NCI-H2196 (cell line): ENCODE measurements around the gene SHQ1.
"Not testable (repeated sequence)": the region's sequence is repeated elsewhere in the genome, so short reads cannot be mapped to it uniquely, and the experiment has no call there.

ENCODE experiments used
- DNase-seq: peaks from one replicate; lab custom pipeline; 2025; ENCODE audit not compliant: unreplicated experiment; lab: John Stamatoyannopoulos, UW

SHQ1 gene

DNA sequence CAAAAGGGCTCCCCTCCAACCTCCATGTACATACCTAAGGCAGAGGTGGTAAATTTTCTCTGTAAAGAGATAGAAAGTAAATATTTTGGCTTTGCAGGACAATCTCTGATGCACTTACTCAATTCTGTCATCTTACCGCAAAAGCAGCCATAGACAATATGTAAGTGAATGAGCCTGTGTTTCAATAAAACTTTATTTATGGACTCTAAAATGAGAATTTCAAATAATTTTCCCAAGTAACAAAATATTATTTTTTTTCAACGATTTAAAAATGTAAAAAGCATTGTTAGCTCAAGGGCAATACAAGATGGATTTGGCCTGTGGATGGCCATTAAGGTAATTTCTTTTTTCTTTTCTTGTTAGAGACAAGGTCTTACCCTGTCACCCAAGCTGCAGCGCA, 44.7 kb downstream of the SHQ1 start:
- no peak for DNase-seq

DNA sequence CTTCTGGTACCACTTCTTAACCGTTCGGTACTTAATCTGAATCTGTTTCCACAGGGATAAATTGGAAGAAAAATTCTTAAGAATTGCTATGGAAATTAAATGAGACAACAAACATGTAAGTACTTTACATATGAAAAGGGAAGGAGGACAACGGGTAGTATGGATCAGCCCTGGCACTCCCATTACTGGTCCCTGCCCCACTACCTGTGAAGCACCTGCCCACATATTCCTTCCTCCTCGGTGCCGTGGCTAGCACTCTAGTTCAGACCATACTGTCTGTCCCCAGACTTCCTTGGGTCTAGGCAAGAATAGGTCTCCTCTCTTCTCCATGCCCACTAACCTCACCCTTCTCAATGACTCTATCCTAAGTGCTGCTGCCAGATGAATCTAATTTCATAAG, 46.2 kb downstream of the SHQ1 start:
- no peak for DNase-seq

DNA sequence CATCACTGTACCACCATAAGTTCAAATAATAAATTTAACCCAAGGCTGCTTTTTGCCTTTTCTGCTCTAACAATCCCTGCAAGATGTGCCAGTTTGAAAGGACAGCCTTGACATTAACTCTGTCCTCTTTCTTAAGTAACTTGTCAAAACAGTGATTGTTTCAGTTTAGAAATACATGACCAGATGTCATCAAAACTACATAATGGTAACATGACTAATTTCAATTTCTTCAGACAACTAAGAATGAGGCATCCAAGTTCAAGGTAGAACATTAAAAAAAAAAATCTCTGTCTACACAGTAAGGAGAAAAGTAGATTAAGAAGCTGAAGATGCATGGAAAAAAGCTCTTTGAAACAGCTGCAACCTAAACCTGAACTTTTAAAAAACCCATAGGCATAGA, 47.4 kb downstream of the SHQ1 start:
- DNase-seq: no peak

DNA sequence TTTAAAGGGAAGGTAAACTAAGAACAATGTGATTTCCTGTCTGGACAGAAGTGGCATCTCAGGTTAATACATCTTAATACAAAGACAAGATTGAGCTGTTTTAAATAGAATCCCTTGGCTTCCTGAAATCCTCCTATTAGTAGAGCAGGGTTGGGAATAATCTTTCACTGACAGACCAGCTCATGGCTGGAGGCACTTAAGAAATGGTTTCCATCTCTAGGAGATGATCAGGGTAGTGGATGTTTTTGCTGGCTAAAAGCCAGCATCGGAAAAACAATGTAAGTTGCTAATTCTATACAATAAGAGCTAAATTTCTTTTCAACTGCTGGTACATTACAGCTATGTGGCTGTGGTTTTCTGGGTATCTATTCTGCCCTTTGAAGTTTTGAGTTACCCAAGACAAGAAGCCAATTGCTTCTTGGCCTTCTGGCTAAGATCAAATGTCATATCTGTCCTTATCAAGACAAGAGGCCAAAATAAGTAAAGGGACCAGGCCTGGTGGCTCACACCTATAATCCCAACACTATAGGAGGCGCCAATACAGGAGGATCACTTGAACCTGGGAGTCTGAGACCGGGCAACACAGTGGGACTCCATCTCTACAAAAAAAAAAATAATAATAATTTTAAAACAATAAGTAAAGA, 49.6 kb downstream of the SHQ1 start:
- DNase-seq: no peak

DNA sequence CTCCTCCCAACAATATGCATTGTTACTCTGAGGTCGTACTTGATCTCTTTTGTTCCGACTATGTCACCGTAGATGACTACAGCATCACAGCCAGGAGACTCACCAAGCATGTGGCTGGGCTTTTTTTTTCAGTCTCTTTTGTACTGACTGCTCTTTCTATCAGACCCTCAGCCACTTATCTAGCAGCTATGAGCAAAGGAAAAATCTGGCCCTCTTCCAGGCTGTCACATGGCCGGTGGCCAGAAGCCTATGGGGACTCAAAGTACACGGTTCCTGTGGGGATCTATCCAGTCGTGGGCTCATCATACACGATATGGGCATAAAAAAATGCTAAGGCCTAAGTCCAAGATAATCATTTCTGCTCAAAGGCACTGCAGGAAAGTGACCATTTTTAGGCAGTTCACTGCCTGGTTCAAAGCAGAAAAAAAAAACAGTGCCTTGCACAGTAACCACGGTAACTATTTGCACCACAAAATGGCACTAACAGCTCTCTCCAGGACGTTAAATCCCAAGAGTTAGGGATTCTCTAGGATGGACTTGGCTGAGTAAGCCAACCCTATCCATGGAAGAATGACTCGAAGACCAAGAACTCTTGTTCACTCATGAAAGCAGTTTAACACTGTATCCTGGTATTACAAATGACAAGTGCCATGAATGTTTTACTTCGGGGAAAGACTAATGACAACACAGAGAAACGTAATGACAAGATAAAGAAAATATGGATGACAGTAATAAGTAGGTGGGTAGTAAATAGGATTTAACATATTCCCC, 50.3 kb downstream of the SHQ1 start:
- peak; percentile 16 for DNase-seq

DNA sequence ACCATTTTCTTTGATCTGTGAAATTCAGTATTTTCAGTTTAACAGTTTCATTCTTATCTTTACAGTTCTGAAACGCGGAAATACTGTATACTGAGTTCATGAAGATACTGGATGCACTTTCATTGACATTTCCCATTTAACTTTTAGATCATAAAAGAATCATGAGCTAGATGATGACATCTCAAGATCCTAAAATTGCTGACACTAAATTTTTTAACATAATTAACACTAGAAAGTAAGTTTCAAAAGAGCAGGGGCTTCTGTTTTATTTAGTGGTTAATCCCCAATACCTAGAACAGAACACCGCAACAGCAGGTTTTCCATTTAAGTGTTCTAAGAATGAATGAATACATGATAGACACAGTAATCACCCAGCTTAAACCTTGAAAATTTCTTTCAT, 54.2 kb downstream of the SHQ1 start:
- no peak for DNase-seq

DNA sequence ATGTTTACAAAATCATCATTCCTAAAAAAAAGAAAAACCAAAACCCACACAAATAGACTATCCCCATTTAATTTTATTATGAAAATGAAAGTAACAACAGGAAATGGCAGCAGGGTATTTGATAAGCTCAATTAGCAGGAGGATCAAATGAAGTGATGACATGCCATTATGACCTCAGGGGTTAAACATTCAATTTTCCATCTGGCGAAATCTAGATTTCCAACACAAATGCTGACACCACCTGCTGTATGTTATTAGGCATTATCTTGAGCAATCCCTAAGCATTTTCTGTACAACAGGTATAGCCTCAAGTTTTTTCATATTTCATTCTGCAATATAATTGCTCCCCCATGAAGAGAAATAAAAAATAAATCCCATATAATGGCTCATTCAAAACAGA, 57.1 kb downstream of the SHQ1 start:
- peak; percentile 5 for DNase-seq

DNA sequence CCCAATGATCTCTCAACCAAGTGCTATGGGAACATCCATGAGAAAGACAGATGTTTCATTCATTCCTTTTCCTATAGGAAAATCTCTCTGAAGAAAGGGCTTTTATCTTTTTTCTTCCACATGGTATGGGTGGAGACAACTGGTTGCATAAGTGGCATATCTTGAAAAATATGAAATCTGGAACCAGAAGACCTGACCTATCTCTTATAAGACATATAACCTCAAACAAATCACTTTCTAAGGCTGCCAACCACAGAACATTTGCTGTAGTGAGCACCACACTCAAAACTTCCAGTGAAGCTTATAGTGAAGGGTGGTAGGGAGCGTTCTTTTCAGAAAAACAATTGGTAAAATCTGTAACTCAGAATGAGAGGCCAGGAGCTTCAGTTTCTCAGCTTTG, 58.5 kb downstream of the SHQ1 start:
- no peak for DNase-seq

DNA sequence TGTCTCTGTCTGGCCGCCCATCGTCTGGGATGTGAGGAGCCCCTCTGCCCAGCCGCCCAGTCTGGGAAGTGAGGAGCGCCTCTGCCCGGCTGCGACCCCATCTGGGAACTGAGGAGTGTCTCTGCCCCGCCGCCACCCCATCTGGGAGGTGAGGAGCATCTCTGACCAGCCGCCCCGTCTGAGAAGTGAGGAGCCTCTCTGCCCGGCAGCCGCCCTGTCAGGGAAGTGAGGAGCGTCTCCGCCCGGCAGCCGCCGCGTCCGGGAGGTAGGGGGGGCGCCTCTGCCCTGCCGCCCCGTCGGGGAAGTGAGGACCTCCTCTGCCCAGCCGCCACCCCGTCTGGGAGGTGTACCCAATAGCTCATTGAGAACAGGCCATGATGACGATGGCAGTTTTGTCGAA, 60.0 kb downstream of the SHQ1 start:
- not testable (repeated sequence) for DNase-seq

DNA sequence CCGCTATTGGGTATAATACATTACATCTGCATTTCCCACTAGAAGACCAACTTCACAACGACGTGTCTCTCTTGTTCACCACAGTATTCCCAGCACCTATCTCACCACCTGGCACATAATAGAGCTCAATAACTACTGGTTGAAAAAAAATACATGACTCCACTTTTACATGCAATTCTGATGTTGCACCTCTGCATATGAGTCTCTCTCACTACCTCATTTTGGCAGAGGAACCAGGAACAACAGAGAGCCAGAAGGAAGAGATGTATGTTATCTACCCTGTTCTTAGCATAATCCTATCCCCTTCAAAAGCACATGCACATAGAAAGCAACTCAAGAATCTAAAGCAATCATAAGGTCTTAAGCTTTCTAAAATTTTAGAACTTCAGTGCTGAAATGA, 61.6 kb downstream of the SHQ1 start:
- DNase-seq: no peak

DNA sequence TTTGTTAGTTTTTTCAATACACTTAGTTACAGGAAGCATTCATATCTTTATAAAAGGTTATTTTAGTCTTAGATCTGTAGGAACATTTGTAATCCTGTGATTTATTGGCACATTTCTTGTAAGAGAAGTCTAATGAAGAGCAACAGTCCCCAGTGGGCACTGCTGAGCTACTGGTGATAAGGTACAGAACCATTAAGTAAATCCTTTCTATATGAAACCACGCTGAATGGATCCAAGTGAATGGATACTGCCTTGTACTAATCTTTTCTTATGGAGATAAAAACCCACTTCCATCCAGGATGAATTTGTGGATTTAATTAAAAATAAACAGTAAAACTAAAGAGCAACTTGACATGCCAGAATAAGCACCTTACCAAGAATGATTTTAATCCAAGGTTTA, 64.0 kb downstream of the SHQ1 start:
- DNase-seq: no peak

DNA sequence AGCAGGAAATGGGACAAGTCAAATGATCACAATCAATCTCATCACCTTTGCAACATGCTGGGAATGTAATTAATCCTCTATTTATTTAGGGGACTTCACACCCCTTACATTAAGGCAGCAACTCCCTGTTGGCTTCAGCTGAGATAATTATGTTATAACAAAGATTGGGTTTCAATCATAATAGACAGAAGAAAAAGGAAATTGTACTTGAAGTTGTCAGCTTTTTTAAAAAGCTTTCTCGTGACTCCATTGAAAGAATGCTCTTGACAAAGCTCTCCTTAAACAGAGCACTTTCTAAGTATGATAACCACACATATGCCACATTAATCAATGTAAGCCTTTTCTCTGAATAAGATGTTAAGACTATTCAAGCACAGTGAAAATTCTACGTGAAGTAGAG, 65.7 kb downstream of the SHQ1 start:
- no peak for DNase-seq

DNA sequence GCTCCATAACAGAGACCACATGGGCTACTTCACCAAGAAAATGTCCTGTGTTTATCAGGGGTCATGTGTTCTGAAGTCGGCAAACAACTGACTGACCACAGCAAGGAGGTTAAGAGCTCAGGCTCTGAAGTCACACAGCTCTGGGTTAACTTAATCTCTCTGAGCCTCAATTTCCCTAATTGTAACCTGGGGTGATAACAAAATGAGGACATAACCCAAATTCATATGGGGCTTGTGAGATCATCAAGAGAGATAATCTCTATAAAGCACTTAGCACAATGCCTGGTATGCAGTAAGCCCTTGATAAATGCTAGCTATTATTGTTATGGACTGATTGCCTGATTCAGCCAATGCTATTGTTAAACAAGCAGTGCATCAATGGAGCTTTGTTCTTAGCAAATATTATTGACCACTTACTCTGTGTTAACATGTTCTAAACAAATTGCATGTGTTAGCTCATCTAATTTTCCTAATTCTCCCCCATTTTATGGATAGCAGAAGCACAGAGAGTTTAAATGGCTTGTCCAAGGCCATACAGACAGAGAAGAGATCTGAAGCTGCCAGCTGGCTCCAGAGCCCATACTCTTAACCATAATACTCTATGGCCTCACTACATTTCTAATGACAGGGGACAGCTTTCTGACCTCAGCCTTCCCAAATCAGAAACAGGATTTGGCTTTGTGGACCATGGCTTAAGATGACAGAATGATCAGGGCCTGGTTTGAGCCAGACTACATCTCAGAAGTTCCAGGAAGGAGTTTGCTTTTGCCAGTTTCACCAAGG, 78.3 kb downstream of the SHQ1 start:
- DNase-seq: no peak

DNA sequence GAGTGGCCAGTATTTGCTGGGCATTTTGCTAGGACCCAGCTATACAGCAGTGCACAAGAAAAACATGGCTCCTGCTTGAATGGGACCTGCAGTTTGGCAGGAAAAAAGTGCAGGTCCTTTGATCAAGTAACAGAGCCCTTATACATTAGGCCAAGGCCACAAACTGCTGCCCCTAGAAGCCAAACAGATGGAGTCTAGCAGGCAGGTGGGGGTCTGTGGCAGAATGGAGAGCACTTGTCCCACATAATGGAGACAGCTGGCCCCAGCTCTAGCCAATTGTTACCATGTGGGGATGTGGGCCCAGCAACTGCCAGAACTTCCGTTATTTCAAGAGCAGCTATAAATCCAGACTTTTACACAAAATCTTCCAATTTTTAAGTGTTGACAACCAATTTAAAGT, 79.3 kb downstream of the SHQ1 start:
- no peak for DNase-seq

DNA sequence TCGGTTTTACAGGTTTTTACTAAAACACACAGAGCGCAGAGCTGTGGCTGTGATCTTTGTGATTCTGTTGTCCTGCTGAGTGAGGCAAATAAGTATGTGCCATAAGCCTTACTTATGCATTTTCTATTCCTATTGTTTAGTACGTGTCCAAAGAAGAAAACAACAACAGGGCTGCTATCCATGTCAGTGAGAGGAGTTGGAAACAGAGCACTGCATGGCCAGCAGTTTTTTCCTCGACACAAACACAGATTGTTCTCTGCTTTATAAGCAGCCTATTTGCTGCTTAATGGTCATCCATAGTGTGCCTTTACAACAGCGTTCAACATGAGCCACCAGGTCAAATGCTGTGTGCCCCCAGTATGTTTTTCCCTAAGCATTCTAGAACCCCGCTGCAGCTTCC, 79.8 kb downstream of the SHQ1 start:
- no peak for DNase-seq

DNA sequence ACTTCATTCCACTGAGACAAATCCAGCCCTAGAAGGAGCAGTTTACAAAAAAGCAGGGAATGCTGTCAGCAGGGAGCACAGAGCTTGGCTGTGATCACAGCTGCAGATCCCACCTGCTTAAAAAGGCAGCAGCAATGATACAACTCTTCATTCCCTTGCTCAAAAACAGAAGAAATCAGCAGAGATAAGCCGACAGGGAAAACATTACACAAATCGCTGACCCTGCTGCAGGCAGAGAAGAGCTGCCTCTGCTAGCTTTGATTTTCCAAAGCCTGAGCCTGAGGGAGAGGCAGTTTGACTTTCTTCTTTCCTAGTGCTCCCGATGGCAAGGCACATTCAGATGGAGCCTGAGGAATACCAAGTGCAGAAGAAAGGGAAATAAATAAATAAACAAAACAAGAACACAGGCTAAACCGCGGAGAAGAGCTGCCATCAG, 80.2 kb downstream of the SHQ1 start:
- DNase-seq: no peak

DNA sequence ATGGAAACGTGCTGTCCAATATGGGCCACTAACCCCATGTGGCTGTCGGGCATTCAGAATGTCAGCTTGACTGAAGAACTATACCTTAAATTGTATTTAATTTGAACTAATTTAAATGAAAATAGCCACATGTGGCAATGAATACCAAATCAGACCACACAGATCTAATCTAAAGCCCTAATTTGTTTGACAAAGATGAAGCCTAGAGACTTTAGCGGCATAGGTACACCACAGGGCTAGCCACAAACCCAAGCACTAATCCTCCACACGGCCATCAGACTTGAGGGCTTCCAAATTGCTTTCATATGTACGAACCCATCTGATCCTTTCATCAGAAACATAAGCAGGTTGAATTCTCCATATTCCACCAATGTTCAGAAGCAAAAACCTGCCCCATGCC, 81.4 kb downstream of the SHQ1 start:
- DNase-seq: no peak

DNA sequence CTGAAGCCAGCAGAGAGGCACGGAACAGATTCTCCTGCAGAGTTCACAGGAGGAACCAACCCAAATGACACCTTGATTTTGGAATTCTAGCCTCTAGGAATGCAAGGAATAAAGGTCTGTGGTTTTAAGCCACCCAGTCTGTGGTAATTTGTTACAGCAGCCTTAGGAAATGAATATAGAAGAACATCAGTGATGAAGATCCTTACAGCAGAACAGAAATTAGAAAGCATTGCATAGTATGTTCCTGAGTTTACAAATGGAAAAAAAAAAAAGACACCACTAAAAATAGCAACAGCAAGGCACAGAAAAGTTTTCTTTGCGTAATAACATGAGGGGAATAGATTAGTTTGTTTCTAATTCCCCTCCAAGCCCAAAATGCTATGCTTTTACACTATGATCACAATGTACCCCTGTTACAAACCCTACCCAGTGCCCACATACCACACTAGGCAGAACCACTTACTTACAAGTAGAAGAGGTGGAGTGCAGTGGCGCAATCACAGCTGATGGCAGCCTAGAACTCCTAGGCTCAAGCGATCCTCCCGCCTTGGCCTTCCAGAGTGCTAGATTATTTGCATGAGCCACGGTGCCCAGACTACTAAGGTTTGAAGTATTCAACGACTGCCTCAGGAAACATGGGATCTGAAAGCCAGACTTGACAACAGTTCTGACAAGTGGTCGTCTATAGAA, 84.3 kb downstream of the SHQ1 start:
- no peak for DNase-seq

DNA sequence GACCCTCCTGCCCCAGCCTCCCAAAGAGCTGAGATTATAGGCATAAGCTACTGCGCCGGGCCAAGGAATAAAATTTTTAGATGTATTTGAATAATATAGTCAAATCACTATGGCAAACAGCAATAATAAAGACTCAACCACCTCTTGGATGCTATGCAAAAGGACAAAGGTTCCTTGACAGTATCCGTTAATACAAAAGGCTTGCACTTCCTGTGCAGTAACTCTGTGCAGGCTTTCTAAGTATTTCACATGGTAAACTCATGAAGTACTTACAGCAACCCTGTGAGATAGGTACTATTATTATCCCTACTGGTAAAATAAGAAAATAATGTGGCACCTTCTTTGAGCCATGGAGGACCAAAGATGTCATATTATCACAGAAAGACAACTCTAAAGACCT, 86.8 kb downstream of the SHQ1 start:
- no peak for DNase-seq

DNA sequence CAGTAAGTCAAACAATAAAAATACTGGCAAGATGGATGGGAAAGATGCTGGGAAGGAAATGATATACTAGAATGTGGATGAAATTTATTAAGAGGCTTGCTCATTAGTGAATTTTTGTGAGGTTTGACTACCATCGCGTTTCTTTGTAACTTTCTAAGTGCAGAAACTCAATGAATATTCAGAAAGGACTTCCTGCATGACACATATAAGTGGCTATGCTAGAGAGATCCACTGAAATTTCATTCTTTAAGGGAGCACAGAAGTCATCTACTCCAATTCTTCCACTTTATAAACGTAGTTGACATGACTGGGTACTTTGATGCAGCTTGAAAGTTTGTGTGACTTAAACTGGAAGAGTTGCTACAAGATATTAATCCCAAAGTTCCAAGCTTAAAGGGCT, 88.0 kb downstream of the SHQ1 start:
- no peak for DNase-seq

DNA sequence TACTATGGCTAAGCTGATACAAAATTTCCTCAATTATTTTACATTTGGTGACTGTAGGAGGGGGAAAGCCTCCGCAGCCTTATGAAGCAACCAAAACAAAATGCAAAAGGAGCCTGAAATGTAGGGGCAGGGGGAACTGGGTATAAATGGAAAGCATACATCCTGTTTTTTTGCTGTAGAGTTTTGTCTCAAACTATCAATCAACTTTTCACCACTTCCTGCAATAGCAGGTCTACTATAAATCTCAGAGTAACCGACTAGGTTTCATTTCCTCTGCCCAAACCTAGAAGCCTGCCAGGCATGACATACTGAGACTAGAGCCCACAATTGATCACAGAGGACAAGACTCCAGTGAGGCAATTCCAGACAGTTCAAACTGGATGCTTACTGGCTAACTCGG, 91.3 kb downstream of the SHQ1 start:
- DNase-seq: no peak

DNA sequence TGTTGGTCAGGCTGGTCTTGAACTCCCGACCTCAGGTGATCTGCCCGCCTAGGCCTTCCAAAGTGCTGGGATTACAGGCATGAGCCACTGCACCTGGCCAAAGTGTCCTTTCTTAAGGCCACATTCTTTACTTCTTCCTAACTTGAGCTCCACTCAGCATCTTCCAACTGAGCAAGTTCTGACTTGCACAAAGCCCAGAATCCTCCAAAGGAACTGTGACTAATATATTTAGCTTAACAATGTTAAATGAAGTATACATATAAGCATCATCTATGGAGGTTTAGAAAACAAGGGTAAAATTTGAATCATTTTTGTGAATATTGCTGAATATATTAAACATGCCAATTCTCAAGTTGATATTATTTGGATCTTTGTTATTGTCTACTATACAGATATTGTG, 93.7 kb downstream of the SHQ1 start:
- DNase-seq: no peak
